H1 (cell line): ENCODE results near the gene PAX9. TPM values are rescaled to one million over a fixed set of nuclear protein-coding genes. Genes with fewer than 3 reads are reported as not detected.
A peak's percentile ranks its signal among the peaks of the same experiment; 100 is the strongest.

Experiments
- CTCF ChIA-PET: fragments of 300-600 bp; sonication (Branson Sonifier 250); formaldehyde crosslinking; loops from one replicate; lab custom pipeline; 2021; ENCODE audit not compliant: partially characterized antibody; lab: Charles Lee
- POLR2A ChIA-PET: fragments of 300-600 bp; sonication (Branson Sonifier 250); formaldehyde crosslinking; loops from one replicate; lab custom pipeline; 2021; ENCODE audit warnings: inconsistent platforms; ENCODE audit not compliant: partially characterized antibody; lab: Charles Lee
- DNase-seq, 2 experiments: peaks; one replicate each; pipeline versions ENCODE4 v3.0.0 to v3.0.0-alpha.2; 2010 to 2022; ENCODE audit warnings: low spot score in 2 of 2, low read depth in 1 of 2, mixed read lengths in 1 of 2
- FAIRE-seq: peaks from 2 replicates; lab custom pipeline; 2011; peaks lifted over from hg19 to GRCh38; lab: Jason Lieb, UNC
- H2AFZ ChIP-seq: 2 replicates; pipeline ENCODE4 v1.8.1; 2012; ENCODE audit warnings: low read length, inconsistent platforms
- H2AK5ac ChIP-seq: 2 replicates; pipeline ENCODE4 v1.6.1; 2013; ENCODE audit warnings: low read depth, low read length
- H2BK120ac ChIP-seq: replicated peaks from 2 replicates; pipeline ENCODE3; 2013; ENCODE audit warnings: low read depth, low read length, inconsistent platforms
- H2BK12ac ChIP-seq: 2 replicates; pipeline ENCODE4 v1.6.1; 2013; ENCODE audit warnings: low read depth, low read length
- H2BK15ac ChIP-seq: 2 replicates; pipeline ENCODE4 v1.6.1; 2013; ENCODE audit warnings: low read length
- H2BK20ac ChIP-seq: 2 replicates; pipeline ENCODE4 v1.6.1; 2013; ENCODE audit warnings: low read length
- H2BK5ac ChIP-seq: 2 replicates; pipeline ENCODE4 v1.6.1; 2013; ENCODE audit warnings: low read depth, low read length
- H3K14ac ChIP-seq: 2 replicates; pipeline ENCODE4 v1.6.1; 2013; ENCODE audit warnings: inconsistent platforms; ENCODE audit not compliant: insufficient read length
- H3K18ac ChIP-seq: 2 replicates; pipeline ENCODE4 v1.6.1; 2013; ENCODE audit warnings: low read length; ENCODE audit errors: extremely low read depth
- H3K23ac ChIP-seq: 2 replicates; pipeline ENCODE4 v1.6.1; 2013; ENCODE audit warnings: inconsistent platforms; ENCODE audit not compliant: insufficient read length
- H3K23me2 ChIP-seq: 2 replicates; pipeline ENCODE4 v1.6.1; 2013; ENCODE audit warnings: low read depth, low read length
- H3K27ac ChIP-seq: 2 replicates; pipeline ENCODE4 v1.6.1; 2011; ENCODE audit warnings: low read depth, low read length, inconsistent platforms
- H3K27me3 ChIP-seq, 4 experiments: replicated peaks in 1 of 4; 1 replicate in 1 of 4; 2 replicates in 3 of 4; pipeline versions ENCODE4 v1.6.1 to v1.8.1; 2011 to 2013; ENCODE audit warnings: low read length in 3 of 4, mild to moderate bottlenecking in 3 of 4, inconsistent platforms in 2 of 4, mixed read lengths in 2 of 4, moderate library complexity in 1 of 4; ENCODE audit not compliant: control insufficient read depth in 3 of 4, insufficient read depth in 3 of 4; ENCODE audit errors: extremely low read depth in 1 of 4
- H3K36me3 ChIP-seq, 4 experiments: 2 replicates each; pipeline versions ENCODE4 v1.6.1 to v1.8.1; 2011 to 2013; ENCODE audit warnings: mild to moderate bottlenecking in 4 of 4, low read length in 3 of 4, moderate library complexity in 2 of 4, control low read depth in 1 of 4, inconsistent platforms in 1 of 4; ENCODE audit not compliant: insufficient read depth in 4 of 4, control insufficient read depth in 2 of 4
- H3K4ac ChIP-seq: replicated peaks from 2 replicates; pipeline ENCODE3; 2013; ENCODE audit warnings: low read length, low read depth, mixed read lengths, inconsistent platforms; ENCODE audit not compliant: insufficient read length
- H3K4me1 ChIP-seq, 4 experiments: replicated peaks in 1 of 4; 1 replicate in 1 of 4; 2 replicates in 3 of 4; pipeline versions ENCODE4 v1.6.1 to v1.8.1; 2011 to 2013; ENCODE audit warnings: low read length in 3 of 4, inconsistent platforms in 2 of 4, mixed read lengths in 1 of 4; ENCODE audit not compliant: insufficient read depth in 4 of 4, control insufficient read depth in 3 of 4
- H3K4me2 ChIP-seq, 2 experiments: 2 replicates each; pipeline versions ENCODE4 v1.6.1 to v1.8.1; 2011 to 2013; ENCODE audit warnings: low read depth in 2 of 2, low read length in 2 of 2, control low read depth in 1 of 2, inconsistent platforms in 1 of 2, mild to moderate bottlenecking in 1 of 2; ENCODE audit not compliant: insufficient read depth in 1 of 2
- H3K4me3 ChIP-seq, 4 experiments: fragments of 200-600, 300-600 bp in 1 of 4; sonication (generic), shearing (Covaris generic), sonication (Bioruptor Twin) in 1 of 4; 2 replicates each; pipeline versions ENCODE4 v1.5.1 to v1.8.1; 2011 to 2016; ENCODE audit warnings: low read length in 4 of 4, low read depth in 3 of 4, control low read depth in 2 of 4, inconsistent platforms in 2 of 4, mild to moderate bottlenecking in 2 of 4, mixed read lengths in 1 of 4, moderate library complexity in 1 of 4; ENCODE audit not compliant: insufficient read depth in 2 of 4; ENCODE audit errors: extremely low read depth in 1 of 4
- H3K56ac ChIP-seq: replicated peaks from 2 replicates; pipeline ENCODE3; 2013; ENCODE audit warnings: low read depth, mild to moderate bottlenecking, mixed read lengths, low read length, inconsistent platforms; ENCODE audit not compliant: insufficient read length
- H3K79me1 ChIP-seq: 2 replicates; pipeline ENCODE4 v1.6.1; 2013; ENCODE audit warnings: low read depth, low read length, control low read depth
- H3K79me2 ChIP-seq, 2 experiments: 2 replicates each; pipeline versions ENCODE4 v1.6.1 to v1.8.1; 2012 to 2013; ENCODE audit warnings: low read length in 2 of 2, mild to moderate bottlenecking in 2 of 2, inconsistent platforms in 1 of 2; ENCODE audit not compliant: insufficient read depth in 2 of 2, control insufficient read depth in 1 of 2
- H3K9ac ChIP-seq, 4 experiments: replicated peaks in 1 of 4; 1 replicate in 1 of 4; 2 replicates in 3 of 4; pipeline versions ENCODE4 v1.6.1 to v1.8.1; 2011 to 2013; ENCODE audit warnings: low read depth in 3 of 4, low read length in 3 of 4, control low read depth in 2 of 4, mild to moderate bottlenecking in 2 of 4, moderate library complexity in 2 of 4, inconsistent platforms in 1 of 4; ENCODE audit errors: extremely low read depth in 1 of 4
- H3K9me3 ChIP-seq, 2 experiments: 2 replicates each; pipeline versions ENCODE4 v1.6.1 to v1.8.1; 2012 to 2013; ENCODE audit warnings: mild to moderate bottlenecking in 2 of 2, moderate library complexity in 2 of 2, control low read depth in 1 of 2, inconsistent platforms in 1 of 2, low read depth in 1 of 2, low read length in 1 of 2, mixed read lengths in 1 of 2; ENCODE audit not compliant: insufficient read depth in 2 of 2
- H4K20me1 ChIP-seq, 2 experiments: replicated peaks in 1 of 2; 2 replicates each; pipeline versions ENCODE3 to v1.8.1; 2011 to 2013; ENCODE audit warnings: inconsistent platforms in 2 of 2, low read length in 2 of 2, mild to moderate bottlenecking in 1 of 2; ENCODE audit not compliant: insufficient read depth in 2 of 2, control insufficient read depth in 1 of 2
- H4K5ac ChIP-seq: 2 replicates; pipeline ENCODE4 v1.6.1; 2013; ENCODE audit warnings: low read length, low read depth, mixed read lengths, inconsistent platforms; ENCODE audit not compliant: insufficient read length
- H4K8ac ChIP-seq: 2 replicates; pipeline ENCODE4 v1.8.0; 2013; ENCODE audit warnings: mild to moderate bottlenecking, moderate library complexity, low read length, inconsistent platforms; ENCODE audit not compliant: insufficient read depth; ENCODE audit errors: extremely low read depth
- H4K91ac ChIP-seq: replicated peaks from 2 replicates; pipeline ENCODE3; 2013; ENCODE audit warnings: low read length, mixed read lengths, inconsistent platforms; ENCODE audit not compliant: insufficient read length
- EZH2 ChIP-seq: fragments of 200-600 bp; sonication (generic); IDR thresholded peaks from 2 replicates; pipeline ENCODE4 v1.7.1; 2012; ENCODE audit warnings: low read depth, mild to moderate bottlenecking, moderate library complexity, low read length, inconsistent platforms; ENCODE audit not compliant: severe bottlenecking
- KDM4A ChIP-seq: IDR thresholded peaks from one replicate; pipeline ENCODE4 v1.7.1; 2012; ENCODE audit warnings: low read depth, mild to moderate bottlenecking, moderate library complexity, low read length, inconsistent platforms; ENCODE audit not compliant: severe bottlenecking
- RNF2 ChIP-seq: fragments of 200-900, 300-1000 bp; sonication (generic); IDR thresholded peaks from 2 replicates; pipeline ENCODE4 v1.7.1; 2016; ENCODE audit warnings: borderline replicate concordance, low read depth, mild to moderate bottlenecking, antibody characterized with exemption, low read length; ENCODE audit not compliant: poor library complexity, severe bottlenecking; ENCODE audit errors: missing control alignments
- SRF ChIP-seq: IDR thresholded peaks from 2 replicates; pipeline ENCODE4 v1.6.1; 2011; ENCODE audit warnings: mild to moderate bottlenecking, low read depth, low read length, moderate library complexity
- SUZ12 ChIP-seq: fragments of 200-600 bp; sonication (generic); IDR thresholded peaks from 2 replicates; pipeline ENCODE4 v1.6.1; 2012; ENCODE audit warnings: mild to moderate bottlenecking, inconsistent platforms, low read length, moderate library complexity, mixed read lengths
- TAF7 ChIP-seq: optimal IDR thresholded peaks from 2 replicates; pipeline ENCODE3; 2011; ENCODE audit warnings: low read depth, mild to moderate bottlenecking, inconsistent platforms, low read length, moderate library complexity, borderline replicate concordance
- WGBS, 2 experiments: shearing (Covaris generic) in 1 of 2; methylation state at CpG; one replicate each; pipeline versions ENCODE4 v1.1.6 to v1.1.7; 2013 to 2015; ENCODE audit warnings: low lambda C conversion rate in 2 of 2, mixed read lengths in 2 of 2, inconsistent platforms in 1 of 2, low coverage in 1 of 2, missing lambda C conversion rate in 1 of 2; ENCODE audit not compliant: insufficient replicate concordance in 2 of 2, insufficient coverage in 1 of 2, insufficient read length in 1 of 2; ENCODE audit errors: extremely low coverage in 1 of 2, missing lambda C conversion rate in 1 of 2; 5-methylcytosine and 5-hydroxymethylcytosine counted together
- polyA plus RNA-seq, 7 experiments: library from polyadenylated mRNA; depleted of rRNA in 3 of 7; stranded (reverse) in 5 of 7; unstranded in 2 of 7; fragments of >200 nt in 5 of 7; fragments of 200-250 nt in 2 of 7; gene quantifications; 1 replicate in 5 of 7; 2 replicates in 1 of 7; 4 replicates in 1 of 7; pipeline versions ENCODE4 v1.2.1 to v1.2.3, GENCODE V29; 2011 to 2013; ENCODE audit warnings: missing spikeins in 2 of 7, mixed read lengths in 2 of 7
- total RNA-seq: library from RNA; stranded (reverse); fragmentation: NEBNext Ultra II Directional; extraction: Animal tissue kit (Norgen Biotek cat#: 25700); gene quantifications from 2 replicates; pipeline ENCODE4 v1.2.1, GENCODE V29; 2021

The PAX9 gene
- total and polyA plus RNA-seq, 2 of the 8 experiments (the other 6 are each of a cell fraction or from before 2014, with no cell fraction given), result 0.05 TPM; not detected in 1

DNA sequence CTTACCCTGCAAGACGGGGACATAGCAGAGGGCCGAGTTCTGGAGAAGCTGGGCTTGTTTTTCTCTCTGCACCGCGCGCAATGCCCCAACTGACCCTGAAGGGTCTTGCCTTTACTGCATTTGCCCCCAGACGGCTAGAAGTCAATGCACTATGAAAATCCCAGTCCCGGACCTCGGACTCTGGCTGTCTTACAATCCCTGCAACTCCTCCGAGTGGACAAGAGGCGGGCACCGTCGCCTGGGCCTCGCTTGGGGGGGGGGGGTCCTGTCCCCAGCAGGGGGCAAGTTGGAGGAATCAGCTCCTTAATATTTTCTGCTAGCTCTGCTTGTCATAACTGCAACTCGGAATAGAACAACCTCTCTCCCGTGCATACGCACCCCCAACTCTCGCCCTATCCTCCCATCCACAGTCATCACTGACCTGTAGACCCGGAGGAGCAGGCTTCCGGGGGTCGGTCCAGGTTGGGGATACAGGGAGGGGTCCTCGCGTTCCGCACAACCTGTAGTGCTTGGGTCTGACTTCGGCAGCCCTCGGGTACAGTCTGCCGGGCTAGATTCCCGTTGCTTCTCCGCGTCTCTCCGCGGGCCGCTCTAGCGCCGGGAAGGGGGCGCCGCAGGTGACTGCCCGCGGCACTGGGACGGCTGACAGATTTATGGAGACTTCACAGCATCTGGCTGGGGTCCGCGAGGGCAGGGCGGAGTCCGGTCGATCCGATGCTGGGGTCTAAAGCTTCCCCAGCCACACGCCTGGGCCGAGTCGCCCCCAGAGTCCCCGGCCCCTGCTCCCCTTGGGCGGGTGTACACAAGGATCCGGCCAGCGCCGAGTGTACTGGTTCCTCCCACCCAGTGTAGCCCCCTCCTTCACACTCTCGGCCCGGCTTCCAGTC, 3.3 kb upstream of the PAX9 start:
- TF ChIP-seq EZH2 (peak; percentile 21), TAF7 (no peak), SRF (no peak), SUZ12 (peak; percentile 70), KDM4A (no peak), RNF2 (peak; percentile 3)
- TF ChIP-seq, all 59 proteins: peak for 3

More for the DNA sequence above, 3.3 kb upstream of the PAX9 start:
- peaks cover 40 to 66% of the 10 kb centered on the region in 2 experiments for H4K20me1 ChIP-seq
- 8% methylated on average over 55 of the region's 55 CpGs; no CpG with 5 or more reads in 1 of the 2 experiments for WGBS, 2 experiments
- no peaks in the 10 kb centered on the region; a peak in 1 of 8 replicates for H3K36me3 ChIP-seq
- H3K4me1 ChIP-seq, result peaks cover 1 to 39% (median 24%) of the 10 kb centered on the region in 4 experiments
- peak overlapping the region; percentile 66; the same call in 1 of the 2 replicates for H4K8ac ChIP-seq
- H3K4me2 ChIP-seq, result peak overlapping the region; percentile 35 to 50; a peak in 3 of 4 replicates
- no peak overlapping the region for H3K9ac ChIP-seq
- H3K14ac ChIP-seq, result no peak overlapping the region
- peaks cover 7% of the 10 kb centered on the region; the same call in 1 of the 2 replicates for H3K23me2 ChIP-seq
- H2BK15ac ChIP-seq, result no peak overlapping the region
- H4K91ac ChIP-seq, result no peak overlapping the region
- CTCF ChIA-PET, result interaction anchor here (0.8 to 9.9 kb wide), 13 partner anchors 9 to 933 kb away, joined by 3 to 132 read pairs (median 4); partner anchors contain the start of gene NKX2-8
- no peak for FAIRE-seq
- H2BK20ac ChIP-seq, result no peak overlapping the region
- peaks cover 91 to 99% (median 95%) of the 10 kb centered on the region in 4 experiments for H3K27me3 ChIP-seq
- H3K9me3 ChIP-seq, result no peaks in the 10 kb centered on the region
- DNase-seq, result peak in 1 of 2 experiments; percentile 68
- H2BK120ac ChIP-seq, result no peak overlapping the region
- H2AK5ac ChIP-seq, result no peak overlapping the region
- no peak overlapping the region for H2AFZ ChIP-seq
- no peak overlapping the region for H4K5ac ChIP-seq
- no peak overlapping the region for H2BK12ac ChIP-seq
- no peak overlapping the region for H2BK5ac ChIP-seq
- H3K23ac ChIP-seq, result no peak overlapping the region
- H3K79me2 ChIP-seq, result no peaks in the 10 kb centered on the region
- POLR2A ChIA-PET, result interaction anchor here (1.1 to 1.9 kb wide), 4 partner anchors 8 to 143 kb away, joined by 3 to 6 read pairs (median 4); no protein-coding TSS in a partner anchor
- peak overlapping the region in 1 of 4 experiments; percentile 43; a peak in 2 of 8 replicates for H3K4me3 ChIP-seq
- H3K79me1 ChIP-seq, result no peaks in the 10 kb centered on the region
- H3K18ac ChIP-seq, result no peak overlapping the region; the same call in 1 of the 2 replicates
- no peak overlapping the region for H3K4ac ChIP-seq
- no peak overlapping the region for H3K56ac ChIP-seq
- no peak overlapping the region for H3K27ac ChIP-seq
